ENCODE results near the gene MLPH.

GRCh38 chr2:237500681-237501424 is 13.8 kb downstream of the MLPH start:
- TF ChIP-seq CTCF (IDR thresholded peaks at IDR 0.05) (no peak), POLR2A (IDR thresholded peaks at IDR 0.05; ENCODE audit: low read depth) (no peak), POLR2AphosphoS5 (IDR thresholded peaks at IDR 0.05) (no peak)
